HepG2 (cell line): Measurements from ENCODE around the gene ATP9B. TPM values are rescaled to one million over a fixed set of nuclear protein-coding genes. Genes with fewer than 3 reads are reported as not detected.

ENCODE experiments used
- ATAC-seq: fragments of 200-7000 bp; cut with Tn5 transposase; 3 replicates; pipeline ENCODE4 v1.9.1; 2020; ENCODE audit warnings: mild to moderate bottlenecking, moderate library complexity
- BruUV-seq: library from RNA; stranded (reverse); fragments of 400-500 nt; replicated peaks from 2 replicates; lab custom pipeline; 2021; lab: Mats Ljungman, UMichigan
- CTCF ChIA-PET: fragments of 300-600 bp; formaldehyde crosslinking; extraction: SDS; loops from one replicate; lab custom pipeline; 2021; ENCODE audit warnings: low total read pairs, inconsistent platforms, low intra/inter-chr PET ratio; lab: Yijun Ruan, JAX
- POLR2A ChIA-PET: fragments of 350-600 bp; sonication (Branson Sonifier 250); formaldehyde crosslinking; loops from one replicate; lab custom pipeline; 2020; ENCODE audit warnings: antibody characterized with exemption, inconsistent platforms; lab: Yijun Ruan, JAX
- DNase-seq: peaks from one replicate; pipeline ENCODE4 v3.0.0-alpha.2; 2015; ENCODE audit warnings: low spot score
- FAIRE-seq: peaks from 3 replicates; lab custom pipeline; 2011; peaks lifted over from hg19 to GRCh38; lab: Jason Lieb, UNC
- H2AFZ ChIP-seq: one replicate; pipeline ENCODE4 v1.6.1; 2011; ENCODE audit warnings: low read length, inconsistent platforms
- H3K27ac ChIP-seq: fragments of 300-600 bp; 3 replicates; pipeline ENCODE4 v1.8.0; 2011; ENCODE audit warnings: mixed run types, mild to moderate bottlenecking, mixed read lengths, low read length, inconsistent platforms; ENCODE audit not compliant: insufficient read depth; ENCODE audit errors: extremely low read length
- H3K27me3 ChIP-seq, 2 experiments: fragments of 200-600 bp in 1 of 2; 2 replicates in 1 of 2; 3 replicates in 1 of 2; pipeline versions ENCODE4 v1.6.0 to v1.8.0; 2011; ENCODE audit warnings: low read length in 2 of 2, mild to moderate bottlenecking in 2 of 2, moderate library complexity in 2 of 2, inconsistent platforms in 1 of 2; ENCODE audit not compliant: insufficient read depth in 2 of 2, control insufficient read depth in 1 of 2
- H3K36me3 ChIP-seq, 2 experiments: fragments of 200-600 bp in 1 of 2; replicated peaks in 1 of 2; 2 replicates in 1 of 2; 3 replicates in 1 of 2; pipeline versions ENCODE4 v1.5.1 to v1.8.0; 2011; ENCODE audit warnings: low read length in 2 of 2, inconsistent platforms in 1 of 2; ENCODE audit not compliant: insufficient read depth in 2 of 2, control insufficient read depth in 1 of 2
- H3K4me1 ChIP-seq: 2 replicates; pipeline ENCODE4 v1.5.1; 2012; ENCODE audit warnings: low read length, inconsistent platforms; ENCODE audit not compliant: insufficient read depth
- H3K4me2 ChIP-seq: 2 replicates; pipeline ENCODE4 v1.6.0; 2011; ENCODE audit warnings: low read depth, low read length, inconsistent platforms
- H3K4me3 ChIP-seq, 3 experiments: fragments of 200-600 bp in 1 of 3; sonication (generic), shearing (Covaris generic) in 1 of 3; replicated peaks in 1 of 3; 2 replicates each; pipeline ENCODE4 v1.5.1; 2011 to 2016; ENCODE audit warnings: low read length in 3 of 3, inconsistent platforms in 2 of 3, low read depth in 2 of 3, mild to moderate bottlenecking in 2 of 3, control low read depth in 1 of 3, mixed read lengths in 1 of 3; ENCODE audit not compliant: insufficient read depth in 1 of 3
- H3K79me2 ChIP-seq: one replicate; pipeline ENCODE4 v1.6.1; 2011; ENCODE audit warnings: low read length, inconsistent platforms; ENCODE audit not compliant: insufficient read depth
- H3K9ac ChIP-seq: 2 replicates; pipeline ENCODE4 v1.6.0; 2011; ENCODE audit warnings: mild to moderate bottlenecking, low read depth, low read length, inconsistent platforms; ENCODE audit not compliant: insufficient read depth
- H3K9me3 ChIP-seq: 2 replicates; pipeline ENCODE4 v1.5.1; 2012; ENCODE audit warnings: mild to moderate bottlenecking, low read length
- H4K20me1 ChIP-seq: 2 replicates; pipeline ENCODE4 v1.6.0; 2011; ENCODE audit warnings: inconsistent platforms, mild to moderate bottlenecking, low read length, moderate library complexity; ENCODE audit not compliant: insufficient read depth
- CTCF ChIP-seq: sonication (generic); formaldehyde crosslinking; IDR thresholded peaks from 2 replicates; pipeline ENCODE4 v1.5.0; 2020; ENCODE audit warnings: mild to moderate bottlenecking, missing genetic modification reagents, moderate library complexity
- KDM2A ChIP-seq: sonication (generic); formaldehyde crosslinking; IDR thresholded peaks from 2 replicates; pipeline ENCODE4 v1.4.0; 2020; ENCODE audit warnings: low read depth, missing genetic modification reagents, borderline replicate concordance
- ZEB1 ChIP-seq: IDR thresholded peaks from 2 replicates; pipeline ENCODE4 v1.6.1; 2012; ENCODE audit warnings: mild to moderate bottlenecking, low read depth, inconsistent platforms; ENCODE audit not compliant: insufficient replicate concordance
- WGBS: methylation state at CpG from one replicate; pipeline ENCODE4 v1.1.6; 2017; ENCODE audit warnings: low lambda C conversion rate; 5-methylcytosine and 5-hydroxymethylcytosine counted together
- in situ Hi-C: cut with HindIII; loops from 2 replicates; pipeline ENCODE4 v1.10.0; 2017; ENCODE audit warnings: low pct_unique_long_range_greater_than_20kb; ENCODE audit not compliant: extremely low pct_ligation_motif_present
- intact Hi-C: fragments of 100-400 bp; cut with micrococcal nuclease; formaldehyde crosslinking; loops from one replicate; pipeline ENCODE4 v1.10.0; 2022; ENCODE audit not compliant: unreplicated experiment
- polyA plus RNA-seq, 8 experiments: library from polyadenylated mRNA; depleted of rRNA in 3 of 8; stranded (reverse) in 7 of 8; unstranded in 1 of 8; fragments of >200 nt; fragmentation: Illumina TruSeq in 4 of 8; extraction: Trizol in 4 of 8; gene quantifications; 2 replicates each; pipeline versions ENCODE4 v1.2.1 to v1.2.3, GENCODE V29; 2011 to 2016; ENCODE audit warnings: low read depth in 4 of 8, missing spikeins in 1 of 8, mixed read lengths in 1 of 8; ENCODE audit not compliant: insufficient read depth in 1 of 8
- total RNA-seq, 5 experiments: library from RNA; depleted of rRNA; stranded (reverse); fragments of >200 nt; fragmentation: Illumina TruSeq; extraction: Trizol; gene quantifications; 2 replicates each; pipeline ENCODE4 v1.2.3, GENCODE V29; 2016; ENCODE audit warnings: low read depth in 1 of 5
- TF ChIP-seq, protein P1 (sequence below): sonication (generic); formaldehyde crosslinking; IDR thresholded peaks from 2 replicates; pipeline ENCODE4 v1.4.0; 2020; ENCODE audit warnings: missing genetic modification reagents

Gene ATP9B
- total and polyA plus RNA-seq, 2 of the 13 experiments (the other 11 are each of a cell fraction or from before 2014, with no cell fraction given), result 10.8 to 11.3 TPM

- under 1% methylated on average over 10 of the region's 17 CpGs for WGBS
Observed at GRCh38 chr18:79384151-79384807, 315.1 kb downstream of the ATP9B start.

More at GRCh38 chr18:79384151-79384807, 315.1 kb downstream of the ATP9B start:
- H3K27ac ChIP-seq, result no peak overlapping the region
- no peak overlapping the region for H3K9ac ChIP-seq
- peaks cover 3 to 58% of the 10 kb centered on the region in 2 experiments; a peak in 4 of 5 replicates for H3K27me3 ChIP-seq
- no peaks in the 10 kb centered on the region for H3K9me3 ChIP-seq
- no peaks in the 10 kb centered on the region for H3K36me3 ChIP-seq
- TSS peak; percentile 30 for BruUV-seq
- no peak for DNase-seq
- no peaks in the 10 kb centered on the region for H3K4me1 ChIP-seq
- ATAC-seq, result peak; percentile 18
- TF ChIP-seq CTCF (CRISPR knock-in tag) (peak; percentile 31; the same call in 1 of the 2 replicates), KDM2A (CRISPR knock-in tag) (peak; percentile 49; the same call in 1 of the 2 replicates), ZEB1 (no peak)
- TF ChIP-seq, protein P1, sequence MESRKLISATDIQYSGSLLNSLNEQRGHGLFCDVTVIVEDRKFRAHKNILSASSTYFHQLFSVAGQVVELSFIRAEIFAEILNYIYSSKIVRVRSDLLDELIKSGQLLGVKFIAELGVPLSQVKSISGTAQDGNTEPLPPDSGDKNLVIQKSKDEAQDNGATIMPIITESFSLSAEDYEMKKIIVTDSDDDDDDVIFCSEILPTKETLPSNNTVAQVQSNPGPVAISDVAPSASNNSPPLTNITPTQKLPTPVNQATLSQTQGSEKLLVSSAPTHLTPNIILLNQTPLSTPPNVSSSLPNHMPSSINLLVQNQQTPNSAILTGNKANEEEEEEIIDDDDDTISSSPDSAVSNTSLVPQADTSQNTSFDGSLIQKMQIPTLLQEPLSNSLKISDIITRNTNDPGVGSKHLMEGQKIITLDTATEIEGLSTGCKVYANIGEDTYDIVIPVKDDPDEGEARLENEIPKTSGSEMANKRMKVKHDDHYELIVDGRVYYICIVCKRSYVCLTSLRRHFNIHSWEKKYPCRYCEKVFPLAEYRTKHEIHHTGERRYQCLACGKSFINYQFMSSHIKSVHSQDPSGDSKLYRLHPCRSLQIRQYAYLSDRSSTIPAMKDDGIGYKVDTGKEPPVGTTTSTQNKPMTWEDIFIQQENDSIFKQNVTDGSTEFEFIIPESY (CRISPR knock-in tag), result no peak
- CTCF ChIA-PET, result no interaction called here
- intact Hi-C loops (no loop called here), in situ Hi-C loops (loop anchor here (5.0 kb wide), 1 partner anchor 148 kb away; no protein-coding TSS in a partner anchor)
- H4K20me1 ChIP-seq, result peaks cover 3% of the 10 kb centered on the region; the same call in 1 of the 2 replicates
- no peak overlapping the region for H2AFZ ChIP-seq
- POLR2A ChIA-PET, result no interaction called here
- FAIRE-seq, result no peak
- H3K79me2 ChIP-seq, result no peaks in the 10 kb centered on the region
- H3K4me3 ChIP-seq, result no peak overlapping the region
- H3K4me2 ChIP-seq, result no peak overlapping the region
